ENCODE measurements around the gene SFT2D1. TPM values are rescaled to one million over a fixed set of nuclear protein-coding genes. Genes with fewer than 3 reads are reported as not detected.

Gene SFT2D1
- total and polyA plus RNA-seq, 2 experiments from 2014 or later, result 51.4 to 103 TPM

- Histone ChIP-seq H3K27ac (no peak overlapping the region), H4K20me1 (ENCODE audit: insufficient read depth) (no peaks in the 10 kb centered on the region), H3K79me2 (ENCODE audit: insufficient read depth) (no peaks in the 10 kb centered on the region), H3K27me3 (replicated peaks; ENCODE audit: insufficient read depth) (peaks cover 56% of the 10 kb centered on the region), H3K4me1 (ENCODE audit: insufficient read depth) (no peaks in the 10 kb centered on the region), H3K9ac (no peak overlapping the region), H3F3A (ENCODE audit: insufficient read depth) (no peaks in the 10 kb centered on the region), H3K9me2 (ENCODE audit: insufficient read depth) (no peaks in the 10 kb centered on the region), H3K4me2 (ENCODE audit: unreplicated experiment) (peak overlapping the region; percentile 20), H3K36me3 (ENCODE audit: low read depth) (no peaks in the 10 kb centered on the region), H3K4me3 (peak overlapping the region; percentile 50), H2AFZ (0 out of 2 replicates have a peak overlapping the region, but pooled peaks have one; percentile 63), H3K9me3 (ENCODE audit: low read depth) (no peaks in the 10 kb centered on the region)
- peak; percentile 39 for DNase-seq
- in situ Hi-C loops (cut with MboI), result no loop called here
- TF ChIP-seq EZH2 (IDR thresholded peaks at IDR 0.05; ENCODE audit: insufficient read depth, poor library complexity, severe bottlenecking) (no peak), EZH2phosphoT487 (IDR thresholded peaks at IDR 0.05; ENCODE audit: insufficient read depth, low read depth) (no peak)
- 5 to 8% methylated on average over 49 to 57 of the region's 115 CpGs for WGBS, 2 experiments (ENCODE audit: low coverage in 1 of 2, low lambda C conversion rate in 2 of 2, missing lambda C conversion rate in 2 of 2)
Observed at GRCh38 chr6:166307082-166308032, 35.0 kb downstream of the SFT2D1 start.

DNA sequence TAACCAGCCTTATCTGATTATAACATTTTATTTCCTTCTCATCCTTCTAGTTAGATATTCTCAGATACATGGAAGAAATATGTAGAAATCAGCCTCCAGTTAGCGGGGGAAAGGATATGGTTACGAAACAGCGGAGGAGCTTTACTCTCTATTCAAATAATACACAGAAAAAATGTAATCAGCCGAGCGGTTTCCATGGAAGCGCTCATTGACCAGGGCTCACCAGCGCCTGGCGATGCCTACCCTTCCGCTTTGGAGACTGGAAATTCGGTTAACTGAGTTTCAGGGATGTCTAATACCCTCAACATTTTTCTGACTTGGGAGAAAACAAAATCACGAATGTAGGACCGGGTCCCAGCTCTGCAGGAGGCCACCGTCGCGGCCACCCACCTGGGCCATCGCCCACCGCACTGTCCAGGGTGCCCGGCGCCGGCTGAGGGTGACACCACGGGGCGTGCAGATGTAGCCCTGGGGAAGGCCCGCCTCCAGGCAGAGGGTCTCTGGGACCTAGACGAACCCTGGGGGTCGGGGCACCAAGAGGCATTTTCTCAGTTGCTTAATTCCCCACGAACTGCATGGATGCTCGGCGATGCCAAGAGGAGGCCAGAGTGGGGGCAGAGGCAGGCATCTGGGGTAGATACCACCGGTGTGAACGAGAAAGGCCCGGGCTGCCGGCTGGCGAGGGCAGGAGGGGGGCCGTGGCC is 35.8 kb downstream of the SFT2D1 start:
- Histone ChIP-seq H3K4me1 (ENCODE audit: insufficient read depth) (no peaks in the 10 kb centered on the region), H3K36me3 (ENCODE audit: low read depth) (no peaks in the 10 kb centered on the region), H2AFZ (no peak overlapping the region), H3K4me3 (no peak overlapping the region), H3F3A (ENCODE audit: insufficient read depth) (no peaks in the 10 kb centered on the region), H3K79me2 (ENCODE audit: insufficient read depth) (no peaks in the 10 kb centered on the region), H3K9ac (no peak overlapping the region), H3K27me3 (replicated peaks; ENCODE audit: insufficient read depth) (peaks cover 56% of the 10 kb centered on the region), H3K9me3 (ENCODE audit: low read depth) (no peaks in the 10 kb centered on the region), H3K9me2 (ENCODE audit: insufficient read depth) (no peaks in the 10 kb centered on the region), H4K20me1 (ENCODE audit: insufficient read depth) (no peaks in the 10 kb centered on the region), H3K27ac (no peak overlapping the region), H3K4me2 (ENCODE audit: unreplicated experiment) (no peak overlapping the region)
- no peak for TF ChIP-seq EZH2phosphoT487 (IDR thresholded peaks at IDR 0.05; ENCODE audit: insufficient read depth, low read depth)
- peak; percentile 39 for TF ChIP-seq EZH2 (IDR thresholded peaks at IDR 0.05; ENCODE audit: insufficient read depth, poor library complexity, severe bottlenecking)
- DNase-seq, result no peak
- 42 to 45% methylated on average over 30 to 31 of the region's 34 CpGs for WGBS, 2 experiments (ENCODE audit: low coverage in 1 of 2, low lambda C conversion rate in 2 of 2, missing lambda C conversion rate in 2 of 2)
- in situ Hi-C loops (cut with MboI), result no loop called here

DNA sequence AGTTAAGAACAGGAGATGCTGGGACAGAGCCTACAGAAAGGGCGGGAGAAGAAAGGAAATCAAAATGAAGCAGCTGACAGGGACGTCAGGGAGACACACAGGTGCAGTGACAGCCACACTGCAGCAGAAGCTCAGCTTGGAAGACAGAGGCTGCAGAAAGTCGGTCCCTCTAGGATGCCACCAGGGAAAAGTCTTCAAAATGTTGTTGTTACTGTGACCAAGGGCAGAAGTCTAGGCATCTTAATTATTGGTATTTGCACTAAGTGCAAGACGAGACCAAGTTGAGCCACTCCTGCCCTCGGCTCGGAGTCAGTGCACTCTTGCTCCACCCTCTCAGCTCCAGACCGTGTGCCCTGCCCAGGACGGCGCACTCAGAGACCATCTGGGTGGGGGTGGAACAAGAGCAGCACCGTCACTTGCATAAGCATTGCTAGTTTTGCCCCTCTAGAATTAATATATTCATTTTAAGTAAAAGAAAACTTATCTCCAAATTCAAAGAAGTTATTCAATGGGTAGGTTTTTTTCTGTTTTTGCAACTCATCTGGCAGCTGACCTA is 36.7 kb downstream of the SFT2D1 start:
- no peak overlapping the region for H3K9ac ChIP-seq
- no peaks in the 10 kb centered on the region for H3K79me2 ChIP-seq (ENCODE audit: insufficient read depth)
- H2AFZ ChIP-seq, result no peak overlapping the region
- 31 to 33% methylated on average over 10 of the region's 10 CpGs for WGBS, 2 experiments (ENCODE audit: low coverage in 1 of 2, low lambda C conversion rate in 2 of 2, missing lambda C conversion rate in 2 of 2)
- H3K36me3 ChIP-seq (ENCODE audit: low read depth), result no peaks in the 10 kb centered on the region
- H3K9me2 ChIP-seq (ENCODE audit: insufficient read depth), result no peaks in the 10 kb centered on the region
- H3F3A ChIP-seq (ENCODE audit: insufficient read depth), result no peaks in the 10 kb centered on the region
- no peak for DNase-seq
- in situ Hi-C loops (cut with MboI), result no loop called here
- no peak overlapping the region for H3K4me2 ChIP-seq (ENCODE audit: unreplicated experiment)
- no peaks in the 10 kb centered on the region for H3K4me1 ChIP-seq (ENCODE audit: insufficient read depth)
- no peak for TF ChIP-seq EZH2 (IDR thresholded peaks at IDR 0.05; ENCODE audit: insufficient read depth, poor library complexity, severe bottlenecking)
- TF ChIP-seq EZH2phosphoT487 (IDR thresholded peaks at IDR 0.05; ENCODE audit: insufficient read depth, low read depth), result no peak
- no peak overlapping the region for H3K27ac ChIP-seq
- peaks cover 55% of the 10 kb centered on the region for H3K27me3 ChIP-seq (replicated peaks; ENCODE audit: insufficient read depth)
- no peak overlapping the region for H3K4me3 ChIP-seq
- no peaks in the 10 kb centered on the region for H4K20me1 ChIP-seq (ENCODE audit: insufficient read depth)
- H3K9me3 ChIP-seq (ENCODE audit: low read depth), result no peaks in the 10 kb centered on the region

DNA sequence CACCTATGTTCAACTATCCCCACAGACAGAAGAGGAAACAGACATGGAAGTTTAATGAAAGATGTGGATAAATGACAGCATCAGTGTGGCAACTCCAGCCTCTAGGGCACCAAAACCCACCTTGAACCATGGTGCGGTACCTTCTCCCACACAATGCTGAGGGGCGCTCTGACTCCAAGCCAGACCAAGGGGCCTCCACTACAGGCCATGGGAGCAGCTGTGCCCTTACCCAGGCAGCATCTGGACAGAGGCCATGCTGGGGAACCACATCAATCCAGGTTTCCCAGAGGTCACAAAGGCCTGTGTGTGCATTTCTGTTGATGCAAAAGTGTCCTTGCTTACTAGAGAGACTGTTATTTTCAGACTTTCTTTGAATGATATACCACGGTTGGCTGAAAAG is 38.2 kb downstream of the SFT2D1 start:
- H2AFZ ChIP-seq, result no peak overlapping the region
- no peak overlapping the region for H3K9ac ChIP-seq
- 54 to 56% methylated on average over 3 of the region's 3 CpGs for WGBS, 2 experiments (ENCODE audit: low coverage in 1 of 2, low lambda C conversion rate in 2 of 2, missing lambda C conversion rate in 2 of 2)
- no peaks in the 10 kb centered on the region for H3K79me2 ChIP-seq (ENCODE audit: insufficient read depth)
- no peaks in the 10 kb centered on the region for H3F3A ChIP-seq (ENCODE audit: insufficient read depth)
- H4K20me1 ChIP-seq (ENCODE audit: insufficient read depth), result no peaks in the 10 kb centered on the region
- H3K36me3 ChIP-seq (ENCODE audit: low read depth), result no peaks in the 10 kb centered on the region
- in situ Hi-C loops (cut with MboI), result no loop called here
- H3K27ac ChIP-seq, result no peak overlapping the region
- no peak for TF ChIP-seq EZH2 (IDR thresholded peaks at IDR 0.05; ENCODE audit: insufficient read depth, poor library complexity, severe bottlenecking)
- no peak for TF ChIP-seq EZH2phosphoT487 (IDR thresholded peaks at IDR 0.05; ENCODE audit: insufficient read depth, low read depth)
- DNase-seq, result no peak
- H3K9me3 ChIP-seq (ENCODE audit: low read depth), result no peaks in the 10 kb centered on the region
- no peaks in the 10 kb centered on the region for H3K9me2 ChIP-seq (ENCODE audit: insufficient read depth)
- no peak overlapping the region for H3K4me2 ChIP-seq (ENCODE audit: unreplicated experiment)
- H3K4me3 ChIP-seq, result no peak overlapping the region
- H3K27me3 ChIP-seq (replicated peaks; ENCODE audit: insufficient read depth), result peaks cover 50% of the 10 kb centered on the region
- H3K4me1 ChIP-seq (ENCODE audit: insufficient read depth), result no peaks in the 10 kb centered on the region
